Thoracic aorta (tissue), 2 donors: Measurements from ENCODE around the gene DGKI. TPM values are rescaled to one million over a fixed set of nuclear protein-coding genes. Genes with fewer than 3 reads are reported as not detected.

Experiments used
- ATAC-seq: fragments of 150-250 bp; one replicate; pipeline ENCODE4 v1.8.0; 2017; ENCODE audit warnings: low read depth; ENCODE audit not compliant: insufficient number of reproducible peaks, low FRiP score
- DNase-seq: peaks from one replicate; pipeline ENCODE4 v3.0.0-alpha.2; 2020; ENCODE audit warnings: low spot score
- H3K27ac ChIP-seq, 2 donors: fragments of 200-600 bp; sonication (generic); 1 replicate in 1 of 2; 2 replicates in 1 of 2; pipeline ENCODE4 v1.5.1; 2016; ENCODE audit warnings: mild to moderate bottlenecking in 2 of 2, moderate library complexity in 2 of 2
- H3K27me3 ChIP-seq: fragments of 200-600 bp; sonication (generic); replicated peaks from 2 replicates; pipeline ENCODE4 v1.6.0; 2016; ENCODE audit warnings: mild to moderate bottlenecking; ENCODE audit not compliant: insufficient read depth
- H3K36me3 ChIP-seq: fragments of 200-600 bp; sonication (generic); one replicate; pipeline ENCODE4 v1.5.1; 2016
- H3K4me1 ChIP-seq, 2 donors: fragments of 200-600 bp; sonication (generic); 1 replicate in 1 of 2; 2 replicates in 1 of 2; pipeline versions ENCODE4 v1.5.1 to v1.6.0; 2016; ENCODE audit warnings: low read depth in 2 of 2, mild to moderate bottlenecking in 1 of 2; ENCODE audit not compliant: control insufficient read depth in 1 of 2
- H3K4me3 ChIP-seq: fragments of 200-600 bp; sonication (generic); 2 replicates; pipeline ENCODE4 v1.5.1; 2016; ENCODE audit warnings: mild to moderate bottlenecking
- H3K9me3 ChIP-seq: fragments of 200-600 bp; sonication (generic); 2 replicates; pipeline ENCODE4 v1.5.1; 2016
- total RNA-seq, 2 donors: library from RNA; depleted of rRNA; stranded (reverse); fragments of >200 nt; gene quantifications; one replicate each; pipeline versions ENCODE4 v1.1.0 to v1.2.3, GENCODE V29; 2016
- TF ChIP-seq, protein P1 (sequence below): fragments of 200-600 bp; sonication (generic); IDR thresholded peaks from one replicate; pipeline ENCODE4 v1.5.1; 2019; ENCODE audit warnings: antibody characterized with exemption

DGKI gene
- total RNA-seq, 2 donors from 2014 or later, result 10.3 to 22.3 TPM

GRCh38 chr7:137694405-137694804 is 152.4 kb downstream of the DGKI start:
- no peaks in the 10 kb centered on the region for H3K27me3 ChIP-seq
- TF ChIP-seq, protein P1, sequence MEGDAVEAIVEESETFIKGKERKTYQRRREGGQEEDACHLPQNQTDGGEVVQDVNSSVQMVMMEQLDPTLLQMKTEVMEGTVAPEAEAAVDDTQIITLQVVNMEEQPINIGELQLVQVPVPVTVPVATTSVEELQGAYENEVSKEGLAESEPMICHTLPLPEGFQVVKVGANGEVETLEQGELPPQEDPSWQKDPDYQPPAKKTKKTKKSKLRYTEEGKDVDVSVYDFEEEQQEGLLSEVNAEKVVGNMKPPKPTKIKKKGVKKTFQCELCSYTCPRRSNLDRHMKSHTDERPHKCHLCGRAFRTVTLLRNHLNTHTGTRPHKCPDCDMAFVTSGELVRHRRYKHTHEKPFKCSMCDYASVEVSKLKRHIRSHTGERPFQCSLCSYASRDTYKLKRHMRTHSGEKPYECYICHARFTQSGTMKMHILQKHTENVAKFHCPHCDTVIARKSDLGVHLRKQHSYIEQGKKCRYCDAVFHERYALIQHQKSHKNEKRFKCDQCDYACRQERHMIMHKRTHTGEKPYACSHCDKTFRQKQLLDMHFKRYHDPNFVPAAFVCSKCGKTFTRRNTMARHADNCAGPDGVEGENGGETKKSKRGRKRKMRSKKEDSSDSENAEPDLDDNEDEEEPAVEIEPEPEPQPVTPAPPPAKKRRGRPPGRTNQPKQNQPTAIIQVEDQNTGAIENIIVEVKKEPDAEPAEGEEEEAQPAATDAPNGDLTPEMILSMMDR, result no peak
- no peaks in the 10 kb centered on the region for H3K36me3 ChIP-seq
- H3K27ac ChIP-seq, result no peak overlapping the region
- no peaks in the 10 kb centered on the region for H3K4me1 ChIP-seq
- no peaks in the 10 kb centered on the region for H3K9me3 ChIP-seq
- no peak overlapping the region for H3K4me3 ChIP-seq
- DNase-seq, result no peak
- no peak for ATAC-seq

DNA sequence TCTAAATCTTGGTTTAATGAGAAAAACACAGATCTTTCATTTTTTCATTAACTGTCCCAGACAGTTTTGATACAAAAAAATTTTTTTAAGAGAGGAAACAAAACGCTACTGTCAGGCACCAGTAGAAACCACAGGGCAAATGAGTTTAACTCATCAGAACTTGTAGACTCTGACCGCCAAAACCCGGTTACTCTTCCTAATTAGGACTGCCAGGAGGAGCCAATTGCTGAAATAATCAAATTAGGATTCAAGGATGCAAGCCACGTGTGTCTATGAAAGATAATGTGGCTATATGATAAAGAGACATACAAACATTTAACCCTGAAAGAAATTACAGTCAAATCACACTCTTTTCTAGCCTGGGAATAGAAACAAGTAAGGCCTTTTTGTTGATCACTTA is 154.4 kb downstream of the DGKI start:
- no peaks in the 10 kb centered on the region for H3K9me3 ChIP-seq
- H3K36me3 ChIP-seq, result no peaks in the 10 kb centered on the region
- ATAC-seq, result no peak
- DNase-seq, result no peak
- peaks cover 0 to 10% of the 10 kb centered on the region in 2 donors for H3K4me1 ChIP-seq
- H3K27me3 ChIP-seq, result no peaks in the 10 kb centered on the region
- no peak overlapping the region for H3K4me3 ChIP-seq
- TF ChIP-seq, protein P1, result no peak
- H3K27ac ChIP-seq, result no peak overlapping the region

DNA sequence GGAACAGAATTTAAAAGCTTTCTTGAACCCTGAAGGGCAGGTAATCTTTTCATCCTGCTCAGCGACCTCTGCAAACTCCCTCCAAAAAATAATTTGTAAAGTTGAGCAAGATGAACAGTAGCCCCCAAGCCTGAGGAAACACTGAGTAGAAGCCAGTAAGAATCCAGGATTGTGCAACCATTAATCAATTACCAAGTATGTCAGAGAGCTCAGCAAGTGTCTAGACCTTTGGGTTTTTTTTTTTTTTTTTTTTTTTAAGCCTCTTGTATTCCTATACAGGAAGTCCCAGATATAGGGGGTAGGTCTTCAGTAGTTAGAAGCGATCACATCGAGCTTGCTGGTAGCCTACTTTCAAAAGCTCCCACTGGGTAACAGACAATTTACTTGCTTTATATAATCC is 155.2 kb downstream of the DGKI start:
- Histone ChIP-seq H3K27ac (no peak overlapping the region), H3K27me3 (no peaks in the 10 kb centered on the region), H3K36me3 (no peaks in the 10 kb centered on the region), H3K9me3 (no peaks in the 10 kb centered on the region), H3K4me3 (no peak overlapping the region), H3K4me1 (peaks cover 0 to 16% of the 10 kb centered on the region in 2 donors)
- DNase-seq (no peak), ATAC-seq (no peak)
- TF ChIP-seq, protein P1, result no peak

- no peak overlapping the region for H3K4me3 ChIP-seq
- ATAC-seq, result no peak
- no peak overlapping the region for H3K27ac ChIP-seq
- no peaks in the 10 kb centered on the region for H3K27me3 ChIP-seq
- DNase-seq, result no peak
- H3K9me3 ChIP-seq, result no peaks in the 10 kb centered on the region
- H3K4me1 ChIP-seq, result peaks cover 0 to 16% of the 10 kb centered on the region in 2 donors
- no peaks in the 10 kb centered on the region for H3K36me3 ChIP-seq
- TF ChIP-seq, protein P1, result no peak
Measured at GRCh38 chr7:137690635-137691034, 156.1 kb downstream of the DGKI start.

DNA sequence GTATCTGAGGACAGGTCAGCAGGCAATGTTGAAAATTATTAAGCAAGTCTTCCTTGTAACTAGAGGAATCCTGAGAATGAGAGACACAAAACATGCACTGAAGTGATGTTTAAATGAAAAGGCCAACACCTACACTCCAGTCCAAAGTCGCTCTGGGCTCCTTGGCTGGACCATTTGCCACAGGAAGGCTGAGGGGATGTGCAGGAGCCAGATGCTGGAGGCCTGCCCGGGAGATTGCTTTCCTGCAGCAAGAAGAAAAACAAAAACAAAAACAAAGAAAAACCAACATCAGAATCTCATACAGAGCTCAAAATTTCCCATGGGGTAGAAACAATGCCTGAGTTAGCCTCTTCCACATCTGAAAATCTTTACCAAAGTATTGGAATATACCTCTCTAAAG is 157.0 kb downstream of the DGKI start:
- no peak overlapping the region for H3K27ac ChIP-seq

More for the DNA sequence above, 157.0 kb downstream of the DGKI start:
- ATAC-seq (no peak), DNase-seq (no peak)
- Histone ChIP-seq H3K27me3 (no peaks in the 10 kb centered on the region), H3K4me3 (no peak overlapping the region), H3K4me1 (peaks cover 0 to 16% of the 10 kb centered on the region in 2 donors), H3K9me3 (no peaks in the 10 kb centered on the region), H3K36me3 (no peaks in the 10 kb centered on the region)
- TF ChIP-seq, protein P1, result no peak
